GM12878 (cell line): ENCODE measurements around the gene TRPV6. TPM values are rescaled to one million over a fixed set of nuclear protein-coding genes. Genes with fewer than 3 reads are reported as not detected.

ENCODE experiments used
- ATAC-seq: fragments of 200-7000 bp; cut with Tn5 transposase; 3 replicates; pipeline ENCODE4 v1.9.1; 2020; ENCODE audit warnings: mild to moderate bottlenecking, moderate library complexity
- BruUV-seq: library from RNA; stranded (reverse); fragments of 400-500 nt; replicated peaks from 2 replicates; lab custom pipeline; 2021; lab: Mats Ljungman, UMichigan
- CTCF ChIA-PET: fragments of 300-600 bp; sonication (Branson Sonifier 250); formaldehyde crosslinking; extraction: SDS; loops from one replicate; lab custom pipeline; 2021; ENCODE audit warnings: inconsistent platforms; lab: Yijun Ruan, JAX
- POLR2A ChIA-PET: fragments of 350-600 bp; formaldehyde crosslinking; extraction: SDS; loops from one replicate; lab custom pipeline; 2021; ENCODE audit warnings: inconsistent platforms; lab: Charles Lee
- RAD21 ChIA-PET: fragments of 300-600 bp; sonication (Branson Sonifier 250); formaldehyde crosslinking; loops from one replicate; lab custom pipeline; 2023; ENCODE audit warnings: antibody characterized with exemption; ENCODE audit not compliant: unreplicated experiment; lab: Charles Lee
- SMC1A ChIA-PET: fragments of 300-600 bp; sonication (Branson Sonifier 250); formaldehyde crosslinking; loops from one replicate; lab custom pipeline; 2023; ENCODE audit not compliant: unreplicated experiment, uncharacterized antibody; lab: Charles Lee
- DNase-seq: peaks from one replicate; pipeline ENCODE4 v3.0.0-alpha.2; 2011; ENCODE audit warnings: low read depth, low spot score
- FAIRE-seq: peaks from 3 replicates; lab custom pipeline; 2011; peaks lifted over from hg19 to GRCh38; lab: Jason Lieb, UNC
- H2AFZ ChIP-seq: 2 replicates; pipeline ENCODE4 v1.6.0; 2011; ENCODE audit warnings: low read depth, low read length, control low read depth; ENCODE audit not compliant: control insufficient read depth
- H3K27ac ChIP-seq: 2 replicates; pipeline ENCODE4 v1.5.1; 2011; ENCODE audit warnings: control low read depth; ENCODE audit not compliant: control insufficient read depth, insufficient read depth
- H3K27me3 ChIP-seq, 2 experiments: replicated peaks in 1 of 2; 2 replicates each; pipeline versions ENCODE4 v1.6.0 to v1.6.1; 2011; ENCODE audit warnings: low read length in 1 of 2; ENCODE audit not compliant: control insufficient read depth in 2 of 2, insufficient read depth in 2 of 2
- H3K36me3 ChIP-seq, 2 experiments: 2 replicates each; pipeline ENCODE4 v1.5.1; 2011; ENCODE audit warnings: low read length in 1 of 2; ENCODE audit not compliant: control insufficient read depth in 2 of 2, insufficient read depth in 2 of 2
- H3K4me1 ChIP-seq: 2 replicates; pipeline ENCODE4 v1.6.1; 2011; ENCODE audit warnings: mild to moderate bottlenecking, low read length, moderate library complexity, mixed read lengths; ENCODE audit not compliant: control insufficient read depth, insufficient read depth
- H3K4me2 ChIP-seq: 2 replicates; pipeline ENCODE4 v1.6.0; 2011; ENCODE audit warnings: control low read depth; ENCODE audit not compliant: control insufficient read depth, insufficient read depth
- H3K4me3 ChIP-seq: fragments of 200-600 bp; sonication (generic); 2 replicates; pipeline ENCODE4 v1.5.1; 2016
- H3K79me2 ChIP-seq: 2 replicates; pipeline ENCODE4 v1.6.0; 2011; ENCODE audit warnings: low read length; ENCODE audit not compliant: control insufficient read depth, insufficient read depth
- H3K9ac ChIP-seq: 2 replicates; pipeline ENCODE4 v1.8.0; 2011; ENCODE audit warnings: low read length, control low read depth, mixed read lengths; ENCODE audit not compliant: control insufficient read depth, insufficient read depth
- H3K9me3 ChIP-seq: replicated peaks from 3 replicates; pipeline ENCODE4 v1.5.1; 2011; ENCODE audit warnings: mild to moderate bottlenecking, low read length; ENCODE audit not compliant: control insufficient read depth, insufficient read depth
- H4K20me1 ChIP-seq: 2 replicates; pipeline ENCODE4 v1.6.0; 2011; ENCODE audit not compliant: control insufficient read depth, insufficient read depth
- ASH2L ChIP-seq: fragments of 300-600, 200-600 bp; sonication (generic); IDR thresholded peaks from 2 replicates; pipeline ENCODE4 v1.6.1; 2017; ENCODE audit warnings: low read depth, mild to moderate bottlenecking, borderline replicate concordance
- BMI1 ChIP-seq: fragments of 450-650 bp; IDR thresholded peaks from 2 replicates; pipeline ENCODE4 v1.6.1; 2016; ENCODE audit warnings: mild to moderate bottlenecking, moderate library complexity, borderline replicate concordance
- FOXM1 ChIP-seq: IDR thresholded peaks from 2 replicates; pipeline ENCODE4 v1.6.1; 2012; ENCODE audit warnings: low read depth, mild to moderate bottlenecking, inconsistent platforms, low read length, moderate library complexity
- HDGF ChIP-seq: fragments of 450-650 bp; IDR thresholded peaks from 2 replicates; pipeline ENCODE4 v1.6.1; 2016; ENCODE audit warnings: antibody characterized with exemption
- NR2C1 ChIP-seq: fragments of 450-650 bp; IDR thresholded peaks from 2 replicates; pipeline ENCODE4 v1.6.1; 2017; ENCODE audit warnings: antibody characterized with exemption, mild to moderate bottlenecking, moderate library complexity
- RCOR1 ChIP-seq: conservative IDR thresholded peaks from 2 replicates; pipeline ENCODE4 v1.6.1; 2012; ENCODE audit warnings: low read depth, low read length, improper control_type of control experiment
- TBL1XR1 ChIP-seq: IDR thresholded peaks from 2 replicates; pipeline ENCODE4 v1.6.1; 2012; ENCODE audit warnings: low read depth, low read length, improper control_type of control experiment
- TCF3 ChIP-seq: IDR thresholded peaks from 2 replicates; pipeline ENCODE4 v1.6.1; 2012; ENCODE audit warnings: low read depth, mild to moderate bottlenecking, low read length, borderline replicate concordance; ENCODE audit not compliant: insufficient read depth
- ZNF207 ChIP-seq: fragments of 450-650 bp; IDR thresholded peaks from 2 replicates; pipeline ENCODE4 v1.6.1; 2014; ENCODE audit warnings: antibody characterized with exemption, mild to moderate bottlenecking, borderline replicate concordance
- ZNF217 ChIP-seq: fragments of 450-650 bp; IDR thresholded peaks from 2 replicates; pipeline ENCODE4 v1.6.1; 2017; ENCODE audit warnings: antibody characterized with exemption, mild to moderate bottlenecking
- WGBS: methylation state at CpG from one replicate; pipeline ENCODE4 v1.1.6; 2016; ENCODE audit warnings: low lambda C conversion rate; ENCODE audit not compliant: insufficient replicate concordance, insufficient coverage; ENCODE audit errors: missing lambda C conversion rate; 5-methylcytosine and 5-hydroxymethylcytosine counted together
- in situ Hi-C: fragments of 300-500 bp; cut with MboI; formaldehyde crosslinking; loops from 9 replicates; pipeline ENCODE4 v1.14.3; 2018; ENCODE audit warnings: mixed read lengths
- intact Hi-C: fragments of 100-400 bp; cut with micrococcal nuclease; formaldehyde crosslinking; loops from one replicate; pipeline ENCODE4 v1.14.2; 2022; ENCODE audit not compliant: unreplicated experiment
- polyA plus RNA-seq, 11 experiments: library from polyadenylated mRNA; depleted of rRNA in 4 of 11; unstranded in 6 of 11; stranded (reverse) in 5 of 11; fragments of >200 nt; fragmentation: Nextera tagmentation in 4 of 11; fragmentation: Illumina TruSeq in 1 of 11; extraction: Ambion mirVana in 4 of 11; extraction: Trizol in 1 of 11; gene quantifications; 1 replicate in 1 of 11; 2 replicates in 10 of 11; pipeline versions ENCODE4 v1.2.1 to v1.2.3, GENCODE V29; 2011 to 2016; ENCODE audit warnings: inconsistent platforms in 2 of 11, missing spikeins in 2 of 11, low read depth in 1 of 11
- total RNA-seq, 4 experiments: library from RNA; depleted of rRNA in 3 of 4; stranded (reverse); fragments of >200 nt in 3 of 4; fragmentation: Illumina TruSeq in 1 of 4; extraction: Trizol in 1 of 4; gene quantifications; 2 replicates each; pipeline versions ENCODE4 v1.2.1 to v1.2.3, GENCODE V29; 2013 to 2021
- TF ChIP-seq, protein P1 (sequence below): IDR thresholded peaks from 2 replicates; pipeline ENCODE4 v1.6.1; 2012; ENCODE audit warnings: low read depth, low read length, improper control_type of control experiment
- TF ChIP-seq, protein P2 (sequence below): IDR thresholded peaks from 2 replicates; pipeline ENCODE4 v1.6.1; 2012; ENCODE audit warnings: mild to moderate bottlenecking, low read depth, low read length
- TF ChIP-seq, protein P3 (sequence below): fragments of 450-650 bp; conservative IDR thresholded peaks from 2 replicates; pipeline ENCODE4 v1.6.1; 2017; ENCODE audit warnings: mild to moderate bottlenecking, moderate library complexity
- TF ChIP-seq, protein P4 (sequence below): fragments of 450-650 bp; IDR thresholded peaks from 2 replicates; pipeline ENCODE4 v1.6.1; 2017; ENCODE audit warnings: mild to moderate bottlenecking

Gene TRPV6
- total and polyA plus RNA-seq, 10 of the 15 experiments (the other 5 are each of a cell fraction or from before 2014, with no cell fraction given), result not detected

DNA sequence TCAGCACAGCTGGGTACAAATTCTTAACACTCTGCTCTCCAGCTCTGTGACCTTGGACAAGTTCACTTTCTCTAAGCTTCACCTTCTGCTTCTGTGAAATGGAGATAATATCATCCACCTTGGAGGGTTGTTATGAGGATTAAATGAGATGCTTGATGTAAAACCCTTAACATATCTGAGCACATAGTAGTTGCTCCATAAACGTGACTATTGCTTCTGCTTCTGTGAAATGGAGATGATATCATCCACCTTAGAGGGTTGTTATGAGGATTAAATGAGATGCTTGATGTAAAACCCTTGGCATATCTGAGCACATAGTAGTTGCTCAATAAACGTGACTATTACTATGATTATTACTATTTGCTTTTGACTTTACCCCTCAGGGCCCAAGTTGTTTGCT lies 16.1 kb downstream of the TRPV6 start:
- WGBS, result 2% methylated on average over 2 of the region's 2 CpGs
- TF ChIP-seq ZNF217, result no peak
- TF ChIP-seq, protein P1, sequence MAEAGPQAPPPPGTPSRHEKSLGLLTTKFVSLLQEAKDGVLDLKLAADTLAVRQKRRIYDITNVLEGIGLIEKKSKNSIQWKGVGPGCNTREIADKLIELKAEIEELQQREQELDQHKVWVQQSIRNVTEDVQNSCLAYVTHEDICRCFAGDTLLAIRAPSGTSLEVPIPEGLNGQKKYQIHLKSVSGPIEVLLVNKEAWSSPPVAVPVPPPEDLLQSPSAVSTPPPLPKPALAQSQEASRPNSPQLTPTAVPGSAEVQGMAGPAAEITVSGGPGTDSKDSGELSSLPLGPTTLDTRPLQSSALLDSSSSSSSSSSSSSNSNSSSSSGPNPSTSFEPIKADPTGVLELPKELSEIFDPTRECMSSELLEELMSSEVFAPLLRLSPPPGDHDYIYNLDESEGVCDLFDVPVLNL, result no peak
- no peak for TF ChIP-seq TCF3
- TF ChIP-seq RCOR1, result no peak
- TF ChIP-seq TBL1XR1, result no peak
- no peak for TF ChIP-seq BMI1
- TF ChIP-seq, protein P2, sequence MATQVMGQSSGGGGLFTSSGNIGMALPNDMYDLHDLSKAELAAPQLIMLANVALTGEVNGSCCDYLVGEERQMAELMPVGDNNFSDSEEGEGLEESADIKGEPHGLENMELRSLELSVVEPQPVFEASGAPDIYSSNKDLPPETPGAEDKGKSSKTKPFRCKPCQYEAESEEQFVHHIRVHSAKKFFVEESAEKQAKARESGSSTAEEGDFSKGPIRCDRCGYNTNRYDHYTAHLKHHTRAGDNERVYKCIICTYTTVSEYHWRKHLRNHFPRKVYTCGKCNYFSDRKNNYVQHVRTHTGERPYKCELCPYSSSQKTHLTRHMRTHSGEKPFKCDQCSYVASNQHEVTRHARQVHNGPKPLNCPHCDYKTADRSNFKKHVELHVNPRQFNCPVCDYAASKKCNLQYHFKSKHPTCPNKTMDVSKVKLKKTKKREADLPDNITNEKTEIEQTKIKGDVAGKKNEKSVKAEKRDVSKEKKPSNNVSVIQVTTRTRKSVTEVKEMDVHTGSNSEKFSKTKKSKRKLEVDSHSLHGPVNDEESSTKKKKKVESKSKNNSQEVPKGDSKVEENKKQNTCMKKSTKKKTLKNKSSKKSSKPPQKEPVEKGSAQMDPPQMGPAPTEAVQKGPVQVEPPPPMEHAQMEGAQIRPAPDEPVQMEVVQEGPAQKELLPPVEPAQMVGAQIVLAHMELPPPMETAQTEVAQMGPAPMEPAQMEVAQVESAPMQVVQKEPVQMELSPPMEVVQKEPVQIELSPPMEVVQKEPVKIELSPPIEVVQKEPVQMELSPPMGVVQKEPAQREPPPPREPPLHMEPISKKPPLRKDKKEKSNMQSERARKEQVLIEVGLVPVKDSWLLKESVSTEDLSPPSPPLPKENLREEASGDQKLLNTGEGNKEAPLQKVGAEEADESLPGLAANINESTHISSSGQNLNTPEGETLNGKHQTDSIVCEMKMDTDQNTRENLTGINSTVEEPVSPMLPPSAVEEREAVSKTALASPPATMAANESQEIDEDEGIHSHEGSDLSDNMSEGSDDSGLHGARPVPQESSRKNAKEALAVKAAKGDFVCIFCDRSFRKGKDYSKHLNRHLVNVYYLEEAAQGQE, result no peak
- TF ChIP-seq ASH2L, result no peak
- no peak for TF ChIP-seq NR2C1
- TF ChIP-seq, protein P3, sequence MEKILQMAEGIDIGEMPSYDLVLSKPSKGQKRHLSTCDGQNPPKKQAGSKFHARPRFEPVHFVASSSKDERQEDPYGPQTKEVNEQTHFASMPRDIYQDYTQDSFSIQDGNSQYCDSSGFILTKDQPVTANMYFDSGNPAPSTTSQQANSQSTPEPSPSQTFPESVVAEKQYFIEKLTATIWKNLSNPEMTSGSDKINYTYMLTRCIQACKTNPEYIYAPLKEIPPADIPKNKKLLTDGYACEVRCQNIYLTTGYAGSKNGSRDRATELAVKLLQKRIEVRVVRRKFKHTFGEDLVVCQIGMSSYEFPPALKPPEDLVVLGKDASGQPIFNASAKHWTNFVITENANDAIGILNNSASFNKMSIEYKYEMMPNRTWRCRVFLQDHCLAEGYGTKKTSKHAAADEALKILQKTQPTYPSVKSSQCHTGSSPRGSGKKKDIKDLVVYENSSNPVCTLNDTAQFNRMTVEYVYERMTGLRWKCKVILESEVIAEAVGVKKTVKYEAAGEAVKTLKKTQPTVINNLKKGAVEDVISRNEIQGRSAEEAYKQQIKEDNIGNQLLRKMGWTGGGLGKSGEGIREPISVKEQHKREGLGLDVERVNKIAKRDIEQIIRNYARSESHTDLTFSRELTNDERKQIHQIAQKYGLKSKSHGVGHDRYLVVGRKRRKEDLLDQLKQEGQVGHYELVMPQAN, result no peak
- no peak for TF ChIP-seq ZNF207
- no peak for TF ChIP-seq HDGF
- TF ChIP-seq FOXM1, result no peak
- TF ChIP-seq, protein P4, sequence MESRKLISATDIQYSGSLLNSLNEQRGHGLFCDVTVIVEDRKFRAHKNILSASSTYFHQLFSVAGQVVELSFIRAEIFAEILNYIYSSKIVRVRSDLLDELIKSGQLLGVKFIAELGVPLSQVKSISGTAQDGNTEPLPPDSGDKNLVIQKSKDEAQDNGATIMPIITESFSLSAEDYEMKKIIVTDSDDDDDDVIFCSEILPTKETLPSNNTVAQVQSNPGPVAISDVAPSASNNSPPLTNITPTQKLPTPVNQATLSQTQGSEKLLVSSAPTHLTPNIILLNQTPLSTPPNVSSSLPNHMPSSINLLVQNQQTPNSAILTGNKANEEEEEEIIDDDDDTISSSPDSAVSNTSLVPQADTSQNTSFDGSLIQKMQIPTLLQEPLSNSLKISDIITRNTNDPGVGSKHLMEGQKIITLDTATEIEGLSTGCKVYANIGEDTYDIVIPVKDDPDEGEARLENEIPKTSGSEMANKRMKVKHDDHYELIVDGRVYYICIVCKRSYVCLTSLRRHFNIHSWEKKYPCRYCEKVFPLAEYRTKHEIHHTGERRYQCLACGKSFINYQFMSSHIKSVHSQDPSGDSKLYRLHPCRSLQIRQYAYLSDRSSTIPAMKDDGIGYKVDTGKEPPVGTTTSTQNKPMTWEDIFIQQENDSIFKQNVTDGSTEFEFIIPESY, result no peak
- Histone ChIP-seq H3K9me3 (no peaks in the 10 kb centered on the region), H3K4me1 (no peaks in the 10 kb centered on the region), H3K4me3 (no peak overlapping the region), H3K27ac (no peak overlapping the region), H2AFZ (no peak overlapping the region), H3K9ac (no peak overlapping the region), H3K4me2 (no peak overlapping the region), H4K20me1 (no peaks in the 10 kb centered on the region), H3K36me3 (no peaks in the 10 kb centered on the region), H3K27me3 (no peaks in the 10 kb centered on the region), H3K79me2 (no peaks in the 10 kb centered on the region)
- ChIA-PET SMC1A (interaction anchor here (1.5 kb wide), 1 partner anchor 86 kb away, joined by 3 read pairs; no protein-coding TSS in a partner anchor), RAD21 (interaction anchor here (1.3 kb wide), 1 partner anchor 266 kb away, joined by 3 read pairs; no protein-coding TSS in a partner anchor), POLR2A (no interaction called here), CTCF (interaction anchor here (1.4 kb wide), 1 partner anchor 12 kb away, joined by 3 read pairs; no protein-coding TSS in a partner anchor)
- in situ Hi-C loops, result no loop called here
- DNase-seq (no peak), FAIRE-seq (no peak), ATAC-seq (no peak)
- intact Hi-C loops, result no loop called here
- BruUV-seq, result no TSS peak
